SU-DHL-6 (cell line): ENCODE results near the gene ACOT4.
A peak's percentile ranks its signal among the peaks of the same experiment; 100 is the strongest.

Experiments used
- CTCF ChIP-seq: fragments of 200-600 bp; sonication (generic); IDR thresholded peaks from one replicate; pipeline ENCODE4 v1.5.1; 2017; ENCODE audit warnings: antibody characterized with exemption, mild to moderate bottlenecking, low read length, moderate library complexity; ENCODE audit not compliant: insufficient read depth, poor library complexity, severe bottlenecking
- EZH2phosphoT487 ChIP-seq: fragments of 200-600 bp; sonication (generic), shearing (Covaris generic); conservative IDR thresholded peaks from 2 replicates; pipeline ENCODE4 v1.6.1; 2018; ENCODE audit warnings: mild to moderate bottlenecking, antibody characterized with exemption, low read length, moderate library complexity, mixed read lengths

GRCh38 chr14:73634011-73634833 is 42.5 kb downstream of the ACOT4 start:
- no peak for TF ChIP-seq CTCF
- TF ChIP-seq EZH2phosphoT487: 0 out of 2 replicates have a peak, but pooled peaks have one; percentile 90
